ENCODE results near the gene RASSF1.

The RASSF1 gene

GRCh38 chr3:50365842-50366220, 25.2 kb upstream of the RASSF1 start:
- no peak for DNase-seq (ENCODE audit: low read depth in 2 of 2)

DNA sequence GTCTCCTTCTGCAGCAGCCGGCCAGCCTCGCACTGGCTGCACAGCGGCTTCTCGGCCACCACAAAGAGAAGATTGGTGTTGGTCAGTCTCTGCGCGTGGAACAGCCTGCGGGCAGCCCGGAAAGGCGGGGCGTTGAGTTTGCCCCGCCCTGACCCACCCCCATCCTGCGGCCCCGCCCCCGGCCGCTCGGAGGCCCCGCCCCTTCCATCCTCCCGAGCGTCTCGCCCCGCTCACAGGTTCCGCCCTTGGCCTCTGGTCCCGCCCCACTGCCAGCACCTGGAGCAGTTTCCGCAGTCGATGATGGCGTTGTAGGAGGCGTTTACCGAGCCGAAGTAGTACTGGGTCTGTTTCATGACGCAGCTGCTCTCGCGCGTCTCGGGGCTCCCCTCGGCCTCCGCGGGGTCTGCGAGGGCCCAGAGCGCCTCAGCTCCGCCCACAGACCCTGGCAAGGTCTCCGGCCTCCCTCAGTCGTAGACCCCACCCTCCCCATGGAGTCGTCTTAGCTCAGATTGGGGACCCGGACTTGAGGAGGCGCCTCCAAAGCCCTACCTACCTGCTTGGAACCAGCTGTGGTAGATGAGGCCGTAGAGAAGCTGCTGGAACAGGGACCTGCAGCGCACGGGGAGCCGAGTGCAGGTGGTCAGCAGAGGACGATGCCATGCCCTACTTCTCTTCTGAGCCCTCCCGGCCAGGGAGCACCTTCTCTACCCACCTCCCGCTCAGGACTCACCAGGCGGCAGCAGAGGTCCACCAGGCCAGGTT, 24.6 kb upstream of the RASSF1 start:
- no peak for DNase-seq (ENCODE audit: low read depth in 2 of 2)

DNA sequence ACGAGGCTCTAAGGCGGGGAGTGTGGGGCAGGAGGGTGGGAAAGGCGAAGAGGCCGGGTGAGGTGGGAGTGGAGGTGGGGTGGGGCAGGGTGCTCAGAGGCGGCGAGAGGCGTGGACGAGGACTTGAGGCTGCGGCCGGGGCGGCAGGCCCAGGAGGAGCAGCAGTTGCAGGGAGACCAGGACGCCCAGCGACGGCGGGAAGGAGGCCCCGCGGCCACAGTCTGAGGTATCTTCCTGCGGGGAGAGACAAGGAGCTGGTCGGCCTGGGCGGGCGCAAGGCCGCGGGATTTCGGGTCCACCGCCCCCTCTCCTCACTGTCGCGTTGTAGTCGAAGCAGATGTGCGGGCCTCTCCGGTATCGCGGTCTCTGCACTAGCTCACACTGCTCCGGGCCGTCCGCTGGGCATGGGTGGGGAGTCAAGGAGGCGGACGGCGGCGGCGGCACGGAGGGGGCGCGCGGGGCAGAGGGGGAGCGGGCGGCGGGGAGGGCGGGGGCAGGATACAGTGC, 24.0 kb upstream of the RASSF1 start:
- DNase-seq (ENCODE audit: low read depth in 2 of 2): no peak

DNA sequence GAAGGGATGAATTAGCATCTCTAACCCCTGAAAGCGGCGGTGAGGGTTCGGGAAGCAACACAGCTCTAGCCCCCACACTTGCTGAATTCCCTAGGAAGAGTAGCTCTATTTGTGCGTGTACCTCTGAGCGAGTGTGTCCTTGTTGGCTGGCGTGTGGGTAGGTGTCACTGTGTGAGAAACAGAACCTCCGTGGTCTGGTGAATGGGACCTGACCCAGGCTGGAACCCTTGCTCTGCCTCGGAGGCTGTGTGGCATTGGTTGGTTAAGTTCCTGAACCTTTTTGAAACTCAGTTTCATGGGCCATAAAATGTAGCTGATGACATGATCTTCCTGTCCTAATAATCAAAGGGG, 19.1 kb upstream of the RASSF1 start:
- no peak for DNase-seq (ENCODE audit: low read depth in 2 of 2)

GRCh38 chr3:50358911-50359759, 18.5 kb upstream of the RASSF1 start, which contains the start of gene TMEM115:
Gene TMEM115 (minus strand): TSS chr3:50359521. CDS start chr3:50359063, 458 bp downstream.
- DNase-seq (ENCODE audit: low read depth in 2 of 2): peak; percentile 95

DNA sequence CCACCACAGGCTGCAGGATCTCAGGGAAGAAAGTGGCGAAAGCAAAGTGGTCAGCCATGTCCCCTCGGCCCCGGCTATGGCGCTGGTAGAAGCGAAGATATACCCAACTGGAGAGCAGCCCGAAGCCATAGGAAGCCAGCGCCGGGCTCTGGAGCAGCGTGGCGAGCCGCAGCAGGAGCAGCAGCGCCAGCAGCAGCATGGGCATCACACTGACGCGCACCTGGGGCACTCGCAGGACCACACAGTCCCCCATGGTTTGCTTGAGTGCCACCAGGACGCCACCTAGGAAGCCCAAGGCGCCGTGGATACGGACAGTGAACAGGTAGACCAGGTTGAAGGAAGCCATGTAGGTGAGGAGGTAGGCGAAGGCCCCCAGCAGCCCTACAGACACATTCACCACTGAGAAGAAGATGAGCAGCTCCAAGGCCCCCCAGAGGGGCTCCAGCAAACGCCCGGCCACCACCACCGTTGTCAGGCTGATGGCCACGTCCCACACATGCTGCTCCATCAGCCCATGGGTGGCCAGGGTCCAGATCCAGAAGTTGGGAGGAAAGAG, 17.8 kb upstream of the RASSF1 start:
- DNase-seq (ENCODE audit: low read depth in 2 of 2): no peak

GRCh38 chr3:50357481-50357880, 16.8 kb upstream of the RASSF1 start:
- DNase-seq (ENCODE audit: low read depth in 2 of 2): no peak

GRCh38 chr3:50356553-50356952, 15.9 kb upstream of the RASSF1 start:
- DNase-seq (ENCODE audit: low read depth in 2 of 2): no peak

GRCh38 chr3:50355829-50356552, 15.4 kb upstream of the RASSF1 start:
- DNase-seq (ENCODE audit: low read depth in 2 of 2): no peak

- no peak for DNase-seq (ENCODE audit: low read depth in 2 of 2)
Observed at GRCh38 chr3:50354850-50355249, 14.2 kb upstream of the RASSF1 start.

GRCh38 chr3:50354186-50354764, 13.6 kb upstream of the RASSF1 start:
- DNase-seq (ENCODE audit: low read depth in 2 of 2): no peak

DNA sequence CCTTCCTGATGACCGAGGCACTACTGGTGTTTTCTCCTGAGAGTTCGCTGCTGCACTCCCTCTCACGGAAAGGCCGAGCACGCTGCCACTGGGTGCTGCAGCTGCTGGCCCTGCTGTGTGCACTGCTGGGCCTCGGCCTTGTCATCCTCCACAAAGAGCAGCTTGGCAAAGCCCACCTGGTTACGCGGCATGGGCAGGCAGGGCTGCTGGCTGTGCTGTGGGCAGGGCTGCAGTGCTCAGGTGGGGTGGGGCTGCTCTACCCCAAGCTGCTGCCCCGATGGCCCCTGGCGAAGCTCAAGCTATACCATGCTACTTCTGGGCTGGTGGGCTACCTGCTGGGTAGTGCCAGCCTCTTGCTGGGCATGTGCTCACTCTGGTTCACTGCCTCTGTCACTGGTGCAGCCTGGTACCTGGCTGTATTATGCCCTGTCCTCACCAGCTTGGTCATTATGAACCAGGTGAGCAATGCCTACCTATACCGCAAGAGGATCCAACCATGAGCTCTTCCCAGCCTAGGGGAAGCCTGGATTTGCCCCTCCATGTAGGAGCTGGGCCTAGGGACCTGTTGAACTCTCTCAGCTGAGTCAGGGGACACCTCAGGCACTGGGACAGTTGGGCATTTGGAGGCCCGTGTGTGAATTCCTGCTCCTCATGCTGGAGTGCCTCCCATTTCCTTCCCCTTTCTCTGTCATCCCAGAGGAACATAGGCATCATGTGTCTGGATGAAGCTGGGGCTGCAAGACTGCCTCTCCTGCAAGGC, 12.8 kb upstream of the RASSF1 start:
- no peak for DNase-seq (ENCODE audit: low read depth in 2 of 2)

GRCh38 chr3:50352781-50353180, 12.1 kb upstream of the RASSF1 start:
- DNase-seq (ENCODE audit: low read depth in 2 of 2): no peak

DNA sequence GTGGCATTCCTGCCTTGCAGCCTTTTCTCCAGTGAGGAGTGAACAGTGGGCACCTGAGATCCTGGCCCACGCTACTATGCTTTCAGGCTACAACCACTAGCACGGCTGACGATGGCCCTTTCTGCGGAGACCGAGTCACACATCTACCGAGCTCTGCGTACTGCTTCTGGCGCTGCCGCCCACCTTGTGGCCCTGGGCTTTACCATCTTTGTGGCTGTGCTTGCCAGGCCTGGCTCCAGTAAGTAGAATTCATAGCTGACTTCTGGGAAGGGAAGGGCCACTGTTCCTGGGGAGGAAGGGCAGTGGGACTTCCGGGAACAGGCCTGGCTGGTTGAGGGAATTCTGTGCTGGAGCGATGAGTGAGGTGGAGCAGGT, 10.7 kb upstream of the RASSF1 start:
- no peak for DNase-seq (ENCODE audit: low read depth in 2 of 2)

DNA sequence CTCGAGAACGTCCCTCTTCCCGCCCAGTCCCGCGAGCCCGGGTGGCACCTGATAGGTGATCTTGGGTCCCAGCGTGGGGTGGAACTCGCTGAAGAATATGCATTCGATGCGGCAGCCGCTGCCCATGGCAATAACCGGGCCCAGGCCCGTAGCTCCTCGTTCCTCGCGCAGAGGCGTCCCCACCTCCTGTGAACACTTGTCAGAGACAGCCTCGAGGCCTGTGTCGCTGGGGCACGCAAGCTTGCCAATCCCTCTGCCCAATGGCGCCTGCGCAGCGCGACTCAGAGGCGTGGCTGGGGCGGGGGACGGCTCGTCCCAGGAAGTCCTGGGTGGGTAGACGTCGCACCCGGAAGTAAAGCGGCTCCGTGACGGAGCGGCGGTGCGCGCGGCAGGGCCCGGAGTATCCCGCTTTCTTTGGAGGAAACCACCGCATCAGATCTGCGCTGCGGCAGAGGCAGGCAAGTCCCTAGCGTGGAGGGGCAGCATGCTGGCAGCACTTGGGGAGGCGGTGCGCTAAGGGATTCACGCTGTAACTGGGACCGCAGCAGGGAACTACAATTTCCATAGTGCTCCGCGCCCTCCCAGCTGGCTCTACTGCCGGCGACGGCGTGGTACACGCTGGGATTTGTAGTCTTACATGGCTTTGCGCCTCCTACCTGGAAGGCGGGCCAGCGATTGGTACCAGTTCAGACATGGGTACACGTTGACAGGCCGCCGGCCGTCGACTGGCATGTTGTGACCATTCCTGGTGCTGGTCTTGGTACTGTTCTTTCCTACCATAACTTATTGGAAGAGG, 10.1 kb upstream of the RASSF1 start, which contains the start of the genes CYB561D2 and NPRL2:
Gene CYB561D2, plus strand, starts transcription at position 336 of the 796 bp plus-strand sequence. CDS start 572 bp downstream, outside the sequence.
Gene NPRL2, minus strand, starts transcription at position 249 of the 796 bp plus-strand sequence. Its CDS starts 123 bp downstream, at position 126.
- DNase-seq (ENCODE audit: low read depth in 2 of 2): peak; percentile 62 to 73

DNA sequence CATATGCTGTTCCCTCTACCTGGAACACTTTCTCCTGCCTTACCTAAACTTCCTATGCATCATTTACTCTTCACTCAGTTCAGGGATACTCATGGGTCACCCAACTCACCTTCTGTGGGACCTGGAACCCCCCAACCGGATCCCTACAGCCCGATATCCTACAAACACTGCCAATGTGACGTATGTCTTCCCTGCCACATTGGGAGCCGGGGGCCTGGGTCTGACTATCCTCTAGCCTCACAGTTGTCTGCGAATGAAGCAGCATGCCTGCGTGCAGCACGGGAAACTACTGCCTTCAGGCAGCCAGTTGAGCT, 9.5 kb upstream of the RASSF1 start:
- no peak for DNase-seq (ENCODE audit: low read depth in 2 of 2)

DNA sequence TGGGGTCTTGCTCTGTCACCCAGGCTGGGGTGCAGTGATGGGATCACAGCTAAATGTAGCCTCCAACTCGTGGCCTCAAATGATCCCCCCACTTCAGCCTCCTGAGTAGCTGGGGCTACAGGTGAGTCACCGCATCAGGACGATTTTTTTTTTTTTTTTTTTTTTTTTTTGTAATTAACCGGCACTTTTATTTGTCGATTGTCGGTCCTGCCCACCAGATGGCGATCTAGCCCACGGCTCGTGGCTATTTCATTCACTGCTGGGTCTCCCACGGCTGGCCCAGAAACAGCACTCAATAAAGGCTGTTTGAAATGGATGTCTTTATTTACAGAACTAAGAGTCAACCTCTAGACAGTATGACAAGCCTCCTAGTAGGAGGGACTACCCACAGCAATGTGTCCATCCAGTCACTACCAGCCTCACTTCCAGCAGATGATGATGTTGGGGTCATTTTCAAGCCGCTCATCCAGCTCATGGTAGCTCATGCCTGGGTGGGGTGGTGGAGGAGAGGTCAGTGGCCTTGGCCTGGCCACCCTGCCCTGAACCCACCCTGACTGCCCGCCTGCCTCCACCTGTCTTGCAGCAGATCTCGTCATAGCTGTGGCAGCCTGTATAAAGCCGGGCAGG, 6.7 kb upstream of the RASSF1 start:
- no peak for DNase-seq (ENCODE audit: low read depth in 2 of 2)

- no peak for DNase-seq (ENCODE audit: low read depth in 2 of 2)
Observed at GRCh38 chr3:50345586-50346234, 5.1 kb upstream of the RASSF1 start, which contains the start of gene ZMYND10. Gene ZMYND10 (minus strand): TSS chr3:50345732. CDS start chr3:50345579, 153 bp downstream.

- no peak for DNase-seq (ENCODE audit: low read depth in 2 of 2)
Observed at GRCh38 chr3:50345008-50345407, 4.4 kb upstream of the RASSF1 start.
